GM12878 (cell line): ENCODE data around the gene CCDC34. TPM values are rescaled to one million over a fixed set of nuclear protein-coding genes. Genes with fewer than 3 reads are reported as not detected.

ENCODE experiments used
- ATAC-seq: fragments of 200-7000 bp; cut with Tn5 transposase; 3 replicates; pipeline ENCODE4 v1.9.1; 2020; ENCODE audit warnings: mild to moderate bottlenecking, moderate library complexity
- BruUV-seq: library from RNA; stranded (reverse); fragments of 400-500 nt; replicated peaks from 2 replicates; lab custom pipeline; 2021; lab: Mats Ljungman, UMichigan
- CTCF ChIA-PET: fragments of 300-600 bp; sonication (Branson Sonifier 250); formaldehyde crosslinking; extraction: SDS; loops from one replicate; lab custom pipeline; 2021; ENCODE audit warnings: inconsistent platforms; lab: Yijun Ruan, JAX
- POLR2A ChIA-PET: fragments of 350-600 bp; formaldehyde crosslinking; extraction: SDS; loops from one replicate; lab custom pipeline; 2021; ENCODE audit warnings: inconsistent platforms; lab: Charles Lee
- RAD21 ChIA-PET: fragments of 300-600 bp; sonication (Branson Sonifier 250); formaldehyde crosslinking; loops from one replicate; lab custom pipeline; 2023; ENCODE audit warnings: antibody characterized with exemption; ENCODE audit not compliant: unreplicated experiment; lab: Charles Lee
- SMC1A ChIA-PET: fragments of 300-600 bp; sonication (Branson Sonifier 250); formaldehyde crosslinking; loops from one replicate; lab custom pipeline; 2023; ENCODE audit not compliant: unreplicated experiment, uncharacterized antibody; lab: Charles Lee
- DNase-seq: peaks from one replicate; pipeline ENCODE4 v3.0.0-alpha.2; 2011; ENCODE audit warnings: low read depth, low spot score
- FAIRE-seq: peaks from 3 replicates; lab custom pipeline; 2011; peaks lifted over from hg19 to GRCh38; lab: Jason Lieb, UNC
- H2AFZ ChIP-seq: 2 replicates; pipeline ENCODE4 v1.6.0; 2011; ENCODE audit warnings: low read depth, low read length, control low read depth; ENCODE audit not compliant: control insufficient read depth
- H3K27ac ChIP-seq: 2 replicates; pipeline ENCODE4 v1.5.1; 2011; ENCODE audit warnings: control low read depth; ENCODE audit not compliant: control insufficient read depth, insufficient read depth
- H3K27me3 ChIP-seq, 2 experiments: replicated peaks in 1 of 2; 2 replicates each; pipeline versions ENCODE4 v1.6.0 to v1.6.1; 2011; ENCODE audit warnings: low read length in 1 of 2; ENCODE audit not compliant: control insufficient read depth in 2 of 2, insufficient read depth in 2 of 2
- H3K36me3 ChIP-seq, 2 experiments: 2 replicates each; pipeline ENCODE4 v1.5.1; 2011; ENCODE audit warnings: low read length in 1 of 2; ENCODE audit not compliant: control insufficient read depth in 2 of 2, insufficient read depth in 2 of 2
- H3K4me1 ChIP-seq: 2 replicates; pipeline ENCODE4 v1.6.1; 2011; ENCODE audit warnings: mild to moderate bottlenecking, low read length, moderate library complexity, mixed read lengths; ENCODE audit not compliant: control insufficient read depth, insufficient read depth
- H3K4me2 ChIP-seq: 2 replicates; pipeline ENCODE4 v1.6.0; 2011; ENCODE audit warnings: control low read depth; ENCODE audit not compliant: control insufficient read depth, insufficient read depth
- H3K4me3 ChIP-seq: fragments of 200-600 bp; sonication (generic); 2 replicates; pipeline ENCODE4 v1.5.1; 2016
- H3K79me2 ChIP-seq: 2 replicates; pipeline ENCODE4 v1.6.0; 2011; ENCODE audit warnings: low read length; ENCODE audit not compliant: control insufficient read depth, insufficient read depth
- H3K9ac ChIP-seq: 2 replicates; pipeline ENCODE4 v1.8.0; 2011; ENCODE audit warnings: low read length, control low read depth, mixed read lengths; ENCODE audit not compliant: control insufficient read depth, insufficient read depth
- H3K9me3 ChIP-seq: replicated peaks from 3 replicates; pipeline ENCODE4 v1.5.1; 2011; ENCODE audit warnings: mild to moderate bottlenecking, low read length; ENCODE audit not compliant: control insufficient read depth, insufficient read depth
- H4K20me1 ChIP-seq: 2 replicates; pipeline ENCODE4 v1.6.0; 2011; ENCODE audit not compliant: control insufficient read depth, insufficient read depth
- BCL3 ChIP-seq: IDR thresholded peaks from 2 replicates; pipeline ENCODE4 v1.6.1; 2011; ENCODE audit warnings: borderline replicate concordance, low read depth, mild to moderate bottlenecking, moderate library complexity, low read length; ENCODE audit not compliant: insufficient read depth, poor library complexity, severe bottlenecking
- CTCF ChIP-seq, 3 experiments: IDR thresholded peaks in 2 of 3; conservative IDR thresholded peaks in 1 of 3; 2 replicates each; pipeline ENCODE4 v1.5.1; 2011; ENCODE audit warnings: low read depth in 3 of 3, low read length in 3 of 3, mild to moderate bottlenecking in 3 of 3, control low read depth in 2 of 3, moderate library complexity in 2 of 3, inconsistent platforms in 1 of 3, mixed read lengths in 1 of 3; ENCODE audit not compliant: control insufficient read depth in 2 of 3, insufficient read depth in 1 of 3; ENCODE audit errors: extremely low read depth in 1 of 3
- ELK1 ChIP-seq: IDR thresholded peaks from 2 replicates; pipeline ENCODE4 v1.6.1; 2012; ENCODE audit warnings: low read depth, low read length, improper control_type of control experiment
- JUNB ChIP-seq: IDR thresholded peaks from 2 replicates; pipeline ENCODE4 v1.6.1; 2016; ENCODE audit warnings: antibody characterized with exemption, mild to moderate bottlenecking
- MEF2B ChIP-seq: fragments of 450-650 bp; IDR thresholded peaks from 2 replicates; pipeline ENCODE4 v1.6.1; 2018; ENCODE audit warnings: mild to moderate bottlenecking, moderate library complexity; ENCODE audit not compliant: partially characterized antibody, poor library complexity, severe bottlenecking
- NFYB ChIP-seq: IDR thresholded peaks from 2 replicates; pipeline ENCODE4 v1.6.1; 2011; ENCODE audit warnings: low read depth, mild to moderate bottlenecking, low read length, improper control_type of control experiment, moderate library complexity; ENCODE audit not compliant: insufficient read depth
- PML ChIP-seq: IDR thresholded peaks from 2 replicates; pipeline ENCODE4 v1.6.1; 2012; ENCODE audit warnings: low read length, inconsistent platforms
- PRDM15 ChIP-seq: fragments of 450-650 bp; formaldehyde crosslinking; IDR thresholded peaks from 2 replicates; pipeline ENCODE4 v1.4.0; 2020; ENCODE audit warnings: mild to moderate bottlenecking, moderate library complexity
- SMC3 ChIP-seq: IDR thresholded peaks from 2 replicates; pipeline ENCODE4 v1.6.1; 2011; ENCODE audit warnings: low read length, improper control_type of control experiment, borderline replicate concordance
- TAF1 ChIP-seq: IDR thresholded peaks from 2 replicates; pipeline ENCODE4 v1.6.1; 2011; ENCODE audit warnings: mild to moderate bottlenecking, low read depth, low read length, borderline replicate concordance
- TBL1XR1 ChIP-seq: IDR thresholded peaks from 2 replicates; pipeline ENCODE4 v1.6.1; 2012; ENCODE audit warnings: low read depth, low read length, improper control_type of control experiment
- in situ Hi-C: fragments of 300-500 bp; cut with MboI; formaldehyde crosslinking; loops from 9 replicates; pipeline ENCODE4 v1.14.3; 2018; ENCODE audit warnings: mixed read lengths
- intact Hi-C: fragments of 100-400 bp; cut with micrococcal nuclease; formaldehyde crosslinking; loops from one replicate; pipeline ENCODE4 v1.14.2; 2022; ENCODE audit not compliant: unreplicated experiment
- polyA plus RNA-seq, 11 experiments: library from polyadenylated mRNA; depleted of rRNA in 4 of 11; unstranded in 6 of 11; stranded (reverse) in 5 of 11; fragments of >200 nt; fragmentation: Nextera tagmentation in 4 of 11; fragmentation: Illumina TruSeq in 1 of 11; extraction: Ambion mirVana in 4 of 11; extraction: Trizol in 1 of 11; gene quantifications; 1 replicate in 1 of 11; 2 replicates in 10 of 11; pipeline versions ENCODE4 v1.2.1 to v1.2.3, GENCODE V29; 2011 to 2016; ENCODE audit warnings: inconsistent platforms in 2 of 11, missing spikeins in 2 of 11, low read depth in 1 of 11
- total RNA-seq, 4 experiments: library from RNA; depleted of rRNA in 3 of 4; stranded (reverse); fragments of >200 nt in 3 of 4; fragmentation: Illumina TruSeq in 1 of 4; extraction: Trizol in 1 of 4; gene quantifications; 2 replicates each; pipeline versions ENCODE4 v1.2.1 to v1.2.3, GENCODE V29; 2013 to 2021
- TF ChIP-seq, protein P1 (sequence below): fragments of 450-650 bp; IDR thresholded peaks from 2 replicates; pipeline ENCODE4 v1.6.1; 2016; ENCODE audit warnings: mild to moderate bottlenecking

Gene CCDC34
- total and polyA plus RNA-seq, 10 of the 15 experiments (the other 5 are each of a cell fraction or from before 2014, with no cell fraction given): 6.2 to 39.1 (median 14.6) TPM

DNA sequence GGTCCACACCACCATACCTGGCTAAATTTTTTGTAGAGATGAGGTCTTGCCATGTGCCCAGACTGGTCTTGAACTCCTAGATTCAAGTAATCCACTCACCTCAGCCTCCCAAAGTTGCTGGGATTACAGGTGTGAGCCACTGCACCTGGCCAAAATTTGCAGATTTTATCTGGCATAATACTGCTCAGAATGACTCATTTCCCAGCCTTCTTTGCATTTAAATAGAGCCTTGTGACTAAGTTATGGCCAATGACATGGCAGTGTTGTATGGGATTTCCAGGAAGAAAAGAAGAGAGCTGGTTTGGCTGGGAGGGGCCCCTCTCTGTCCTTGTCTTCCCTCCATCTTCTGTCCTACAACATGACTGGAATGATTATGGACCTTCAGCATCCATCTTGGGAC, 55.8 kb downstream of the CCDC34 start:
- DNase-seq (no peak), ATAC-seq (no peak), FAIRE-seq (no peak)
- H3K36me3 ChIP-seq: no peaks in the 10 kb centered on the region
- H4K20me1 ChIP-seq: no peaks in the 10 kb centered on the region
- in situ Hi-C loops: no loop called here
- no peak overlapping the region for H3K27ac ChIP-seq
- TF ChIP-seq MEF2B (no peak), BCL3 (no peak), SMC3 (no peak), PRDM15 (CRISPR knock-in tag) (no peak), ELK1 (no peak), TAF1 (no peak), CTCF (IDR thresholded peaks at IDR 0.05 in 2 of 3, conservative IDR thresholded peaks at IDR 0.05 in 1 of 3; ENCODE audit: control insufficient read depth in 2 of 3, extremely low read depth in 1 of 3, insufficient read depth in 1 of 3, low read depth in 3 of 3, low read length in 3 of 3) (no peak), TBL1XR1 (no peak), PML (no peak), JUNB (no peak), NFYB (no peak)
- TF ChIP-seq, protein P1, sequence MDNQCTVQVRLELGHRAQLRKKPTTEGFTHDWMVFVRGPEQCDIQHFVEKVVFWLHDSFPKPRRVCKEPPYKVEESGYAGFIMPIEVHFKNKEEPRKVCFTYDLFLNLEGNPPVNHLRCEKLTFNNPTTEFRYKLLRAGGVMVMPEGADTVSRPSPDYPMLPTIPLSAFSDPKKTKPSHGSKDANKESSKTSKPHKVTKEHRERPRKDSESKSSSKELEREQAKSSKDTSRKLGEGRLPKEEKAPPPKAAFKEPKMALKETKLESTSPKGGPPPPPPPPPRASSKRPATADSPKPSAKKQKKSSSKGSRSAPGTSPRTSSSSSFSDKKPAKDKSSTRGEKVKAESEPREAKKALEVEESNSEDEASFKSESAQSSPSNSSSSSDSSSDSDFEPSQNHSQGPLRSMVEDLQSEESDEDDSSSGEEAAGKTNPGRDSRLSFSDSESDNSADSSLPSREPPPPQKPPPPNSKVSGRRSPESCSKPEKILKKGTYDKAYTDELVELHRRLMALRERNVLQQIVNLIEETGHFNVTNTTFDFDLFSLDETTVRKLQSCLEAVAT: no peak
- H3K4me1 ChIP-seq: no peaks in the 10 kb centered on the region
- SMC1A ChIA-PET: interaction anchor here (1.4 to 1.5 kb wide), 2 partner anchors 11 kb away, joined by 4 read pairs; no protein-coding TSS in a partner anchor
- no peak overlapping the region for H3K4me3 ChIP-seq
- no peak overlapping the region for H3K4me2 ChIP-seq
- POLR2A ChIA-PET: no interaction called here
- H3K9ac ChIP-seq: no peak overlapping the region
- H2AFZ ChIP-seq: no peak overlapping the region
- intact Hi-C loops: no loop called here
- RAD21 ChIA-PET: interaction anchor here (1.0 kb wide), 1 partner anchor 124 kb away, joined by 3 read pairs; no protein-coding TSS in a partner anchor
- no TSS peak for BruUV-seq
- CTCF ChIA-PET: no interaction called here
- no peaks in the 10 kb centered on the region for H3K27me3 ChIP-seq
- H3K9me3 ChIP-seq: no peaks in the 10 kb centered on the region; the same call in 2 of the 3 replicates
- no peaks in the 10 kb centered on the region for H3K79me2 ChIP-seq
